OCI-LY3 (cell line): ENCODE measurements around the gene NKTR.

ENCODE experiments used
- H2AFZ ChIP-seq: fragments of 200-600, 300-600 bp; shearing (Covaris generic); 2 replicates; pipeline ENCODE4 v1.6.0; 2014; ENCODE audit warnings: antibody characterized with exemption, low read depth, low read length
- H3K27ac ChIP-seq: fragments of 200-600, 300-600 bp; sonication (generic); 2 replicates; pipeline ENCODE4 v1.5.1; 2014; ENCODE audit warnings: mild to moderate bottlenecking, low read length, moderate library complexity, mixed read lengths
- H3K27me3 ChIP-seq: fragments of 200-600, 300-600 bp; sonication (generic); 2 replicates; pipeline ENCODE4 v1.6.1; 2014; ENCODE audit warnings: low read depth, low read length, mixed read lengths
- H3K36me3 ChIP-seq: fragments of 200-600, 300-600 bp; sonication (generic); replicated peaks from 2 replicates; pipeline ENCODE3; 2014; ENCODE audit warnings: low read depth, low read length, mixed read lengths
- H3K4me1 ChIP-seq: fragments of 300-600, 200-600 bp; sonication (generic); 2 replicates; pipeline ENCODE4 v1.6.1; 2014; ENCODE audit warnings: low read length, mixed read lengths
- H3K4me2 ChIP-seq: fragments of 200-600, 300-600 bp; sonication (generic); 2 replicates; pipeline ENCODE4 v1.6.1; 2014; ENCODE audit warnings: low read length, mixed read lengths
- H3K4me3 ChIP-seq: fragments of 300-600, 200-600 bp; sonication (generic); 2 replicates; pipeline ENCODE4 v1.5.1; 2014; ENCODE audit warnings: antibody characterized with exemption, mild to moderate bottlenecking, low read length, moderate library complexity
- H3K79me2 ChIP-seq: fragments of 300-600, 200-600 bp; shearing (Covaris generic); 2 replicates; pipeline ENCODE4 v1.6.1; 2014; ENCODE audit warnings: mild to moderate bottlenecking, low read length, mixed read lengths
- H3K9ac ChIP-seq: fragments of 300-600, 200-600 bp; shearing (Covaris generic); 2 replicates; pipeline ENCODE4 v1.6.0; 2014; ENCODE audit warnings: mild to moderate bottlenecking, low read length, moderate library complexity
- H3K9me3 ChIP-seq: fragments of 200-600, 300-600 bp; shearing (Covaris generic); 2 replicates; pipeline ENCODE4 v1.6.1; 2014; ENCODE audit warnings: low read length, mixed read lengths; ENCODE audit not compliant: insufficient read depth
- H4K20me1 ChIP-seq: fragments of 200-600, 300-600 bp; sonication (generic); 2 replicates; pipeline ENCODE4 v1.6.1; 2016; ENCODE audit warnings: low read length, mixed read lengths; ENCODE audit not compliant: insufficient read depth
- CTCF ChIP-seq: fragments of 200-600, 300-600 bp; sonication (generic); IDR thresholded peaks from 2 replicates; pipeline ENCODE4 v1.5.1; 2014; ENCODE audit warnings: antibody characterized with exemption, low read length, low read depth
- EZH2phosphoT487 ChIP-seq: fragments of 200-600 bp; shearing (Covaris generic); IDR thresholded peaks from 2 replicates; pipeline ENCODE4 v1.6.1; 2018; ENCODE audit warnings: antibody characterized with exemption, mixed run types, low read depth

NKTR gene

GRCh38 chr3:42661593-42662022, 61.1 kb downstream of the NKTR start:
- H3K4me3 ChIP-seq: no peak overlapping the region
- H4K20me1 ChIP-seq: no peaks in the 10 kb centered on the region; the same call in 1 of the 2 replicates
- TF ChIP-seq CTCF (no peak), EZH2phosphoT487 (no peak)
- H3K36me3 ChIP-seq: no peaks in the 10 kb centered on the region
- H3K9me3 ChIP-seq: no peaks in the 10 kb centered on the region
- H3K27ac ChIP-seq: no peak overlapping the region
- no peaks in the 10 kb centered on the region for H3K79me2 ChIP-seq
- H2AFZ ChIP-seq: no peak overlapping the region
- no peak overlapping the region for H3K9ac ChIP-seq
- no peaks in the 10 kb centered on the region for H3K27me3 ChIP-seq
- H3K4me2 ChIP-seq: no peak overlapping the region
- no peaks in the 10 kb centered on the region for H3K4me1 ChIP-seq

GRCh38 chr3:42662037-42662812, 61.7 kb downstream of the NKTR start:
- TF ChIP-seq EZH2phosphoT487 (no peak), CTCF (no peak)
- H3K79me2 ChIP-seq: no peaks in the 10 kb centered on the region
- H3K9ac ChIP-seq: no peak overlapping the region
- no peaks in the 10 kb centered on the region for H3K4me1 ChIP-seq
- H3K9me3 ChIP-seq: no peaks in the 10 kb centered on the region
- no peak overlapping the region for H3K27ac ChIP-seq
- H3K4me3 ChIP-seq: no peak overlapping the region
- no peaks in the 10 kb centered on the region; the same call in 1 of the 2 replicates for H4K20me1 ChIP-seq
- H3K36me3 ChIP-seq: no peaks in the 10 kb centered on the region
- no peak overlapping the region for H2AFZ ChIP-seq
- no peak overlapping the region for H3K4me2 ChIP-seq
- no peaks in the 10 kb centered on the region for H3K27me3 ChIP-seq

GRCh38 chr3:42662813-42663535, 62.5 kb downstream of the NKTR start:
- Histone ChIP-seq H3K9me3 (no peaks in the 10 kb centered on the region), H3K4me3 (no peak overlapping the region), H3K4me1 (no peaks in the 10 kb centered on the region), H3K36me3 (no peaks in the 10 kb centered on the region), H3K4me2 (no peak overlapping the region), H3K27me3 (no peaks in the 10 kb centered on the region), H4K20me1 (no peaks in the 10 kb centered on the region; the same call in 1 of the 2 replicates), H3K9ac (no peak overlapping the region), H3K27ac (no peak overlapping the region), H2AFZ (no peak overlapping the region), H3K79me2 (no peaks in the 10 kb centered on the region)
- TF ChIP-seq EZH2phosphoT487 (no peak), CTCF (no peak)
